Stimulated activated naive CD8-positive, alpha-beta T cell treated with anti-CD3 and anti-CD28 coated beads, Interleukin-15, Interleukin-2, amounts not matched to agents 100 ng/mL and 50 ng/mL, for 24 hours (primary cell): ENCODE data around the gene GBA3.

Experiments
- H3K27ac Mint-ChIP-seq: one replicate; pipeline ENCODE4 v1.8.0; 2021; ENCODE audit warnings: mild to moderate bottlenecking, mixed read lengths
- H3K27me3 Mint-ChIP-seq: one replicate; pipeline ENCODE4 v1.8.0; 2021; ENCODE audit warnings: mixed read lengths
- H3K36me3 Mint-ChIP-seq: one replicate; pipeline ENCODE4 v1.8.0; 2021; ENCODE audit warnings: low read depth, mixed read lengths
- H3K4me1 Mint-ChIP-seq: one replicate; pipeline ENCODE4 v1.8.0; 2021; ENCODE audit warnings: low read depth, mixed read lengths
- H3K4me3 Mint-ChIP-seq: one replicate; pipeline ENCODE4 v1.8.0; 2021; ENCODE audit warnings: mild to moderate bottlenecking, mixed read lengths
- H3K9me3 Mint-ChIP-seq: one replicate; pipeline ENCODE4 v1.8.0; 2021; ENCODE audit warnings: mixed read lengths

Gene GBA3

GRCh38 chr4:22692736-22693135, at the start of gene GBA3:
TSS of gene GBA3 (plus strand) at chr4:22692937.
- no peaks in the 10 kb centered on the region for H3K9me3 Mint-ChIP-seq
- H3K27me3 Mint-ChIP-seq, result no peaks in the 10 kb centered on the region
- H3K4me1 Mint-ChIP-seq, result peaks cover 5% of the 10 kb centered on the region
- no peak within 1 kb of the TSS for H3K27ac Mint-ChIP-seq
- no peaks in the 10 kb centered on the region for H3K36me3 Mint-ChIP-seq
- no peak within 1 kb of the TSS for H3K4me3 Mint-ChIP-seq

GRCh38 chr4:22643952-22644351, 48.8 kb upstream of the GBA3 start:
- Mint-ChIP-seq H3K4me1 (no peaks in the 10 kb centered on the region), H3K36me3 (no peaks in the 10 kb centered on the region), H3K4me3 (no peak overlapping the region), H3K27ac (no peak overlapping the region), H3K9me3 (peaks cover 8% of the 10 kb centered on the region), H3K27me3 (no peaks in the 10 kb centered on the region)

GRCh38 chr4:22645481-22646182, 47.1 kb upstream of the GBA3 start:
- Mint-ChIP-seq H3K4me1 (no peaks in the 10 kb centered on the region), H3K27ac (no peak overlapping the region), H3K36me3 (no peaks in the 10 kb centered on the region), H3K27me3 (no peaks in the 10 kb centered on the region), H3K4me3 (no peak overlapping the region), H3K9me3 (peaks cover 2% of the 10 kb centered on the region)

DNA sequence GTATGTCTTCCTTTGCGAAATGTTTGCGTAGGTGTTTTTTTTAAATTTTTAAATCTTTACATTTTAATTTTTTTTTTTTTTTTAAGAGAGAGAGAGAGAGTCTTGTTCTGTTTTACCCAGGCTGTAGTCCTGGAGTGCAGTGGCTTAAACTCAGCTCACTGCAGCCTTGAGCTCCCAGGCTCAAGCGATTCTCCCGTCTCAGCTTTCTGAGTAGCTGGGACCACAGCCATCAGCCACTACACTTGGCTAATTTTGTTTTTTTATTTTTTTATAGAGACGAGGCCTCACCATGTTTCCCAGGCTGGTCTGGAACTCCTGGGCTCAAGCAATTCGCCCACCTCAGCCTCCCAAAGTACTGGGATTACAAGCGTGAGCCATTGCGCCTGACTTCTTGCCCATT, 43.7 kb upstream of the GBA3 start:
- Mint-ChIP-seq H3K27me3 (no peaks in the 10 kb centered on the region), H3K36me3 (no peaks in the 10 kb centered on the region), H3K4me1 (no peaks in the 10 kb centered on the region), H3K9me3 (no peaks in the 10 kb centered on the region), H3K27ac (no peak overlapping the region), H3K4me3 (no peak overlapping the region)

GRCh38 chr4:22650771-22651170, 42.0 kb upstream of the GBA3 start:
- no peak overlapping the region for H3K4me3 Mint-ChIP-seq
- no peaks in the 10 kb centered on the region for H3K36me3 Mint-ChIP-seq
- H3K27me3 Mint-ChIP-seq, result no peaks in the 10 kb centered on the region
- no peak overlapping the region for H3K27ac Mint-ChIP-seq
- no peaks in the 10 kb centered on the region for H3K9me3 Mint-ChIP-seq
- H3K4me1 Mint-ChIP-seq, result no peaks in the 10 kb centered on the region

DNA sequence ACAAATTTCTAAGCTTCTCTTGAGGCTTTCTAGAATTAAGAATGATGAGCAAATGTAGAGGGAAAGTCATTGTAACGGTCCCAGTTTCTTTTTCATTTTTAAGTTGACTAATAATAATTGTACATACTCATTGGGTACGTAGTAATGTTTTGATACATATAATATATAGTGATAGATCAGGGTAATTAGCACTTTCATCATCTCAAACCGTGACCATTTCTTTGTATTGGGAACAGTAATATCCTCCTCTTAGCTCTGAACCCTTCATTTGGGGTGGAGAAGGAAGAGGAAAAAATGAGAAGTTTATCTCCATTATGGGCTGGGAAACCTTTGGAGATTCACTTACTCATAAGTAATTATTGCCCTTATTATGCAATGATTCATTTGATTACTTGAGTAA, 39.0 kb upstream of the GBA3 start:
- H3K4me3 Mint-ChIP-seq, result no peak overlapping the region
- no peaks in the 10 kb centered on the region for H3K36me3 Mint-ChIP-seq
- H3K4me1 Mint-ChIP-seq, result no peaks in the 10 kb centered on the region
- H3K27me3 Mint-ChIP-seq, result no peaks in the 10 kb centered on the region
- no peak overlapping the region for H3K27ac Mint-ChIP-seq
- H3K9me3 Mint-ChIP-seq, result no peaks in the 10 kb centered on the region

DNA sequence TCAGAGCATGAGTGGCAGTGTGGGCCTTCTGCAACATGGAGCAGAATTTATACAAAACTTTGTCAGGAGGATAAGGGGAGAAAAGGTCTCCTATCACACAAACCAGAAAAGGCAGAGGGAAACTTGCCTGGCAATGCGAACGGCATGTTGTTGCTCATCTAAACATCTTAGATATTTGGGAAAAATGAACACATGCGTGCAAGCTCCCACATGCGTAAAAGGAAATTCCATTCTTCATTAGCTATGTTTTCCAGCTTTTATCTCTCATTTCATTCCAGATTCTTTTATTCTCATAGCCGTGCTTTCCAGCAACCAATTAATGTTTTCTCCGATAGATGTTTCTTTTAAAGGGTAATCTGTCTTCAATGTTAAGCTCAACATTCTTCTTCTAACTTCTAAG, 31.3 kb upstream of the GBA3 start:
- no peaks in the 10 kb centered on the region for H3K36me3 Mint-ChIP-seq
- H3K9me3 Mint-ChIP-seq, result no peaks in the 10 kb centered on the region
- H3K27ac Mint-ChIP-seq, result no peak overlapping the region
- no peaks in the 10 kb centered on the region for H3K27me3 Mint-ChIP-seq
- H3K4me3 Mint-ChIP-seq, result no peak overlapping the region
- no peaks in the 10 kb centered on the region for H3K4me1 Mint-ChIP-seq

DNA sequence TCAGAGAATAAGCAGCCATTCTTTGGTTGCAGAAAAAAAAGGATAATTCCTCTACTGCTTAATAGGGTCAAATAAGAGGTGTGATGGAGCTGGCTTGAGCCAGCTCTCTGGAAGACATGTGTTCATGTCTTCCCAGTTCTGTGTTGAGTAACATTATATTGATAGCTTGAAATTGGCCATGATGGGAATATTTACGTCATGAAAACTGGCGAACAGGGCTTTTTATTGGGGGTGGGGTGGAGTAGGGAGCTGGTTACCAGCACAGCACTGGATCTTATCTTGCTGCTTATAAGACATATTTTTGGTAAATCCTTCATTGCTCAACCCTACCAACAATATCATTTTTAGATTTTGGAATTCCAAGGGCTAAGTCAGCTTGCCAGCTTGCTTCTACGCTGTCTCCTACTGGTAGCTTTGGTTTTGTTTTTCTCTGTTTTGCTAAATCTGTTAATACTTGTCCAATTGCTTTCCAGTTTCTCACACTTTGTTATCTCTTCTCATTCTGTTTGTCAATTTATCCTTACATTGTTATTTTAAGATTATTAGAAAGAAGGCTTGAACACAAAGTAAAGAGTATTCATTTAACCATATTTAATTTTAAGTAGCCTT, 25.3 kb upstream of the GBA3 start:
- H3K4me3 Mint-ChIP-seq, result no peak overlapping the region
- H3K9me3 Mint-ChIP-seq, result peaks cover 3% of the 10 kb centered on the region
- no peak overlapping the region for H3K27ac Mint-ChIP-seq
- no peaks in the 10 kb centered on the region for H3K36me3 Mint-ChIP-seq
- H3K4me1 Mint-ChIP-seq, result peaks cover 30% of the 10 kb centered on the region
- H3K27me3 Mint-ChIP-seq, result no peaks in the 10 kb centered on the region

DNA sequence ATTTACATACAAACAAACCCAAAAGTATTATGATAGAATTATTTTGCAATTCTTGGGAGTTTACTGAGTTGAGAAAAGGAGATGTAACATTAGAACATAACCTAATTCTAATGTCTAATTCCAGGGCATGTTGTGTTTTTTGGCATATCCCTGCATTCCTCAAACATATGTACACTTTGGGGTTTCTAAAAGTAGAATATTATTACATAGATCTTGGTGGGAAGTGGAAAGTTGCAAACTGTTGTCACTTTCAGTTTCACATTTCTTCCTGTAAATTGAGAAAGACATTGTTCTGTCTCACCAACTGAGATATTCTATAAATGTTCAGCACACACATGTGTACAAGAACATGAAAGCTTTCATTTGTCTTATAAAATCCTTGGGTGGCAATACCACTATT, 24.4 kb upstream of the GBA3 start:
- Mint-ChIP-seq H3K27ac (peak overlapping the region; percentile 16), H3K9me3 (peaks cover 3% of the 10 kb centered on the region), H3K4me3 (no peak overlapping the region), H3K4me1 (peaks cover 39% of the 10 kb centered on the region), H3K36me3 (no peaks in the 10 kb centered on the region), H3K27me3 (no peaks in the 10 kb centered on the region)

DNA sequence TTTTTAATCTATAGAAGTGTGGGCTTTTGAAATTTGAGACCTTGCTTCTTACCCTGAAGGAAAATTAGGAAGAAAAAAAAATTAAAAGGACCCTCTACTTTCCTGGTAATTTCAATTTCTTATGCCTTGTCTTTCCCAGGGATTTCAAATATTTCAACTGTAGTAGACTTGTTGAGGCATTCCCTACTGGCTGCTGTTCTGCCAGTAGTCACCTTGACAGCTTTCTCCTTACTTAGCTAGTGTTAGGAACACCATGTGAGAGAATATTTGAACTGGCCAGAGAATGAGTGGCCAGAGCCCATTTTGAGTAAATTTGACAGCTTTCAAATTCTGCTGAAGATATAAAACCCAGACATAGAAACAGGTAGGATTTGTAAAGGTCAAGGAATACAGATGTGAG, 24.0 kb upstream of the GBA3 start:
- Mint-ChIP-seq H3K27me3 (no peaks in the 10 kb centered on the region), H3K36me3 (no peaks in the 10 kb centered on the region), H3K9me3 (peaks cover 3% of the 10 kb centered on the region), H3K4me3 (no peak overlapping the region), H3K27ac (no peak overlapping the region), H3K4me1 (peaks cover 41% of the 10 kb centered on the region)

DNA sequence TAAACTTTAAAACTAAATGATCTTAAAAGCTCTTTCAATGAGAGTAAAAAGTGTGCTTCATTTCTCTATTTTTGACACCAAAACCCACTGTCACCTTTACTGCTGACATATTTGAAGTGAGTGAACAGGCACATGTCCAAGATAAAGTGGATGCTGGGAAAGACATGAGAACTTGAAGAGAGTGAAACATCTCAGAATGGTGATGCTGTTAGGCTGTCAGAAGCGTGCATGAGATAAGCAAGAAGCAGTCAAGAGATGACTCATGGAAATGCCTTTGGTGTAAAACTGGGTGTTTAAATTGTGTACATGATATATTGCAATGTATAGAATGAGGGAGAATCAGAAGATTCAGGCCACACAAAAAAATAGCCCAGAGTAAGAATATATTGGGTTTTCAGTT, 21.8 kb upstream of the GBA3 start:
- H3K4me1 Mint-ChIP-seq, result peaks cover 55% of the 10 kb centered on the region
- peaks cover 3% of the 10 kb centered on the region for H3K9me3 Mint-ChIP-seq
- no peak overlapping the region for H3K27ac Mint-ChIP-seq
- no peaks in the 10 kb centered on the region for H3K36me3 Mint-ChIP-seq
- H3K27me3 Mint-ChIP-seq, result no peaks in the 10 kb centered on the region
- no peak overlapping the region for H3K4me3 Mint-ChIP-seq

- Mint-ChIP-seq H3K4me1 (peaks cover 65% of the 10 kb centered on the region), H3K36me3 (no peaks in the 10 kb centered on the region), H3K27ac (no peak overlapping the region), H3K27me3 (no peaks in the 10 kb centered on the region), H3K4me3 (no peak overlapping the region), H3K9me3 (peaks cover 3% of the 10 kb centered on the region)
Observed at GRCh38 chr4:22672519-22672918, 20.2 kb upstream of the GBA3 start.

- Mint-ChIP-seq H3K36me3 (no peaks in the 10 kb centered on the region), H3K9me3 (peaks cover 3% of the 10 kb centered on the region), H3K27ac (no peak overlapping the region), H3K4me3 (no peak overlapping the region), H3K4me1 (peaks cover 65% of the 10 kb centered on the region), H3K27me3 (no peaks in the 10 kb centered on the region)
Observed at GRCh38 chr4:22672944-22673343, 19.8 kb upstream of the GBA3 start.

GRCh38 chr4:22674700-22675099, 18.0 kb upstream of the GBA3 start:
- Mint-ChIP-seq H3K4me3 (no peak overlapping the region), H3K4me1 (peaks cover 52% of the 10 kb centered on the region), H3K9me3 (no peaks in the 10 kb centered on the region), H3K27me3 (no peaks in the 10 kb centered on the region), H3K36me3 (no peaks in the 10 kb centered on the region), H3K27ac (no peak overlapping the region)

GRCh38 chr4:22676063-22676462, 16.7 kb upstream of the GBA3 start:
- no peaks in the 10 kb centered on the region for H3K36me3 Mint-ChIP-seq
- peaks cover 52% of the 10 kb centered on the region for H3K4me1 Mint-ChIP-seq
- H3K27ac Mint-ChIP-seq, result no peak overlapping the region
- H3K9me3 Mint-ChIP-seq, result no peaks in the 10 kb centered on the region
- no peak overlapping the region for H3K4me3 Mint-ChIP-seq
- no peaks in the 10 kb centered on the region for H3K27me3 Mint-ChIP-seq

DNA sequence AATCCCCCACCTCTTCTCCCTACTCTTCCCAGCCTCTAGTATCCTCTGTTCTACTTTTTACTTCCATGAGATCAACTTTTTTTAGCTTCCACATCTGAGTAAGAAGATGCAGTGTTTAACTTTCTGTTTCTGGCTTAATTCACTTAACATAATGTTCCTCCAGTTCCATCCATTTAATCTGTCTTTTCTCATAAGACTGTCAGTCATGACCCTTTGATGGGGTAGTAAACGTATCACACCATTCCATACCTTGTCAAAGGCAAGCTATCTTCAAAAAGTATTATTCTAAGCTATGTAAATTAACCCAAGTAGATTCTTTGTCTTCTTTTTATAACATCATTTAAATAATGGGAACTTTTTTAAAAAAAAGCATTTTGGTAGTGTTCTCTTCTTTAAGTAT, 15.0 kb upstream of the GBA3 start:
- H3K27me3 Mint-ChIP-seq, result no peaks in the 10 kb centered on the region
- H3K9me3 Mint-ChIP-seq, result no peaks in the 10 kb centered on the region
- H3K27ac Mint-ChIP-seq, result no peak overlapping the region
- H3K4me3 Mint-ChIP-seq, result no peak overlapping the region
- peaks cover 39% of the 10 kb centered on the region for H3K4me1 Mint-ChIP-seq
- H3K36me3 Mint-ChIP-seq, result no peaks in the 10 kb centered on the region
